DMS153 (cell line): ENCODE data around the gene TNK1.

Source experiments
- DNase-seq: peaks from one replicate; lab custom pipeline; 2025; lab: John Stamatoyannopoulos, UW

Gene TNK1

DNA sequence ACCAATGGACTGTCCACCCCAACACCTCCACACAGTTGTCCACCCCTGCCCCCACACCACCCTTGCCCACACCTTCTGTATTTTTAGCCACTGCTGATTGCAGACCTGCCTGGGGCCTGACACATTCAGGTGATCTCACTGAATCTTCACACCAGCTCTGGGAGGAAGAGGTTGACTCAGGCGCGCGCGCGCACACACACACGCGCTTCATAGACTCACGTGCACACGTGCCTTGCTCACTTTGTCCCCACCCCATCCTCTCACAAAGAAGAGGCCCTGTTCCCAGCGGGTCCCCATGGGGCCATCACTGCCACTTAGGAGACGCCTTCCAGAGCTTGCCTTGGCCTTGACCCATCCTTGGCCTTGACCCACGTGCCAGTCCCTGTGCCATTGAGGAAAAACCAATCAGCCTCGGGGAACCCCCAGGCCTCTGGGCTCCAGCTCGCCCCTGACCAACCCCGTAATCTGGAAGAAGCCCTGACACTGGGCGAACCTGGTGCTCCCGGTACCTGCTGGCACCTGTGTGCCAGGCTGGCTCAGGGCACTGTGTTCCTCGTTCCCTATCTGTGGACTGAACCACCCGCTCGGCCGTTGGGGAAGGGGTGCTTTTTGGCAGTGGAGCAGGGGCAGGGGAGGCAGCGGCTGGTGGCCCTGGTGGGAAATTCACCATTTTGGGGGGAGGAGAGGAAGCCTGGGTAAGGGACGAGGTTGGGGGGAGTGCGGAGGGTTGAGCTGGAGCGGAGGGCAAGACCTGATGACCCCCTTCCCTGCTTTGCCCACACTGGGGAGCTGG lies 29.9 kb downstream of the TNK1 start:
- DNase-seq: no peak

DNA sequence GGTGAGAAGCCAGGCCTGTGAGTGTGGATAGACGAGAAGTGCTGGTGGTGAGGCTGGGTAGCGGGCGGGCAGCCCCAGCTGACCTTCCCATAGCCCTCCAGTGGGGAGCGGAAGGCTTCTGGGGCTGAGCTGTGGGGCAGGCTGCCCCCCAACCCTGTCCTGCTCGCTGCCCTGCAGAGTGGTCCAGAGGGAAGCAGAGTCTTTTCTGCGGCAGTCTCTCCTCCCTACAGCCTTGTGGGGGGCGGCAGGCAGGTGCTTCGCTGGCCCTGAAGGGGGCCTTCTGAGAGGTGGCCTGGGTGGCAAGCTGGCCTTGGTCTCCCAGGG lies 30.5 kb downstream of the TNK1 start:
- no peak for DNase-seq

DNA sequence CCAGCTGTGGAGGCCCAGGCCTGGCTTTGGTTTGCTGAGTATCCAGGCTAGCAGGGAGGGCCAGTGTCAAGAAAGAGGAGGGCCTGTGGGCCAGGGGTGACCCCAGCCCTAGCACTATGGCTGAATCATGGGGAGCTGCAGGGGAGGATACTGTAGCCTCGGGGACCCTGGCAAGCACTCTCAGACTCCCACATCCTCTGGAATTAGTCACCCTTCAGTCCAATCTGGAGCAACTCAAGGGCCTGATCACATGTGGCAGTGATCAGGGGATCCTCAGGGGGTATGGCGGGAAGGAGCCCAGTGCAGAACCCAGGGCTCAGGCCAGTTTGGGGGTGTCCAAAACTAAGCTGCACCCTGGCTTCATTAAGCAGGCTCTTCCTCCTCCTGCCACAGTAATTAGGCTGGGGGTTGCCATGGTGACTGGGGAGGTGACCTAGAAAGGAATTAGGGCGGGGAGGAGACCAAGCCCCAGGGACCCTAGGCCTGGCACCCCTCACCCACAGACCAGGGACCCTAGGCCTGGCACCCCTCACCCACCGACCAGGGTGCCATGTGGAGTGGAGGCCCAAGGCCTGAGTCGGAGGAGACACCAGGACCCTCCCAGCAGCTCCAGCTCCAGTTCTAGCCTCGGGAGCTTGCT lies 32.6 kb downstream of the TNK1 start:
- DNase-seq: no peak

DNA sequence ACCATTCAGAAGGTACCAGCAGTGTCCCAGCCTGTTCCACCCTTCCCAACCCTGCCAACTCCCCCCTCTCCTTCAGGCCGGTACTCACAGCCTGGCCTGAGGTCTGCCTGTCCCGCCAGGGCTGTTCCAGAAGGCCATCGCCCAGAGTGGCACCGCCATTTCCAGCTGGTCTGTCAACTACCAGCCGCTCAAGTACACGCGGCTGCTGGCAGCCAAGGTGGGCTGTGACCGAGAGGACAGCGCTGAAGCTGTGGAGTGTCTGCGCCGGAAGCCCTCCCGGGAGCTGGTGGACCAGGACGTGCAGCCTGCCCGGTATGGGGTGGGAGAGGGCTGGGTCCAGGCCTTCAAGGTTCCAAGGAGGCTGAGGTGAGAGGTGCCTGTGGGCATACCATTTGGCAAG lies 33.9 kb downstream of the TNK1 start:
- no peak for DNase-seq

DNA sequence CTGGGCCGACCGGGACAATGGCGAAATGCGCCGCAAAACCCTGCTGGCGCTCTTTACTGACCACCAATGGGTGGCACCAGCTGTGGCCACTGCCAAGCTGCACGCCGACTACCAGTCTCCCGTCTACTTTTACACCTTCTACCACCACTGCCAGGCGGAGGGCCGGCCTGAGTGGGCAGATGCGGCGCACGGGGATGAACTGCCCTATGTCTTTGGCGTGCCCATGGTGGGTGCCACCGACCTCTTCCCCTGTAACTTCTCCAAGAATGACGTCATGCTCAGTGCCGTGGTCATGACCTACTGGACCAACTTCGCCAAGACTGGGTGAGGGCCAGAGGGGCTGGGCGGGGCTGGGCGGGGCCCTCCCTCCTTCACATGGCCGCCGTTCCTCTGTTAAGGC lies 34.9 kb downstream of the TNK1 start:
- no peak for DNase-seq

DNA sequence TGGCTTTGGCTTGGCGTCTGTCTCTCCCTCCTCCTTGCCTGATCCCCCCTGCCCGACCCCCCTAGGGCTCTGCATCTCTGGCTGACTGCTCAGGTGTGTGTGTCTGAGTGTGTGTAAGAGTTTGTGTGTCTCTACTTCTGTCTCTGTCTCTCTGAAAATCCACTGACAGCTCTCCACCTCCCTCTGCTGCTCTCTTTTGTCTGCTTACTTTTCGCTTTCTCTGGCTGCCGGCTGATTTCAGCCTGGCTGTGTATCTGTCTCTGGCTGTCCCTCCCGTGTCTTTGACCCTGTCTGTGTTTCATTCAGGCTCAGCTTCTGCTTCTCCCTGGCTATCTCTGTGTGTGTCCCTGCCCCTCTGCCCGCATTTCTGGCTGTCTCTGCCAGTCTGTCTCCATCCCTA lies 35.4 kb downstream of the TNK1 start:
- DNase-seq: no peak

DNA sequence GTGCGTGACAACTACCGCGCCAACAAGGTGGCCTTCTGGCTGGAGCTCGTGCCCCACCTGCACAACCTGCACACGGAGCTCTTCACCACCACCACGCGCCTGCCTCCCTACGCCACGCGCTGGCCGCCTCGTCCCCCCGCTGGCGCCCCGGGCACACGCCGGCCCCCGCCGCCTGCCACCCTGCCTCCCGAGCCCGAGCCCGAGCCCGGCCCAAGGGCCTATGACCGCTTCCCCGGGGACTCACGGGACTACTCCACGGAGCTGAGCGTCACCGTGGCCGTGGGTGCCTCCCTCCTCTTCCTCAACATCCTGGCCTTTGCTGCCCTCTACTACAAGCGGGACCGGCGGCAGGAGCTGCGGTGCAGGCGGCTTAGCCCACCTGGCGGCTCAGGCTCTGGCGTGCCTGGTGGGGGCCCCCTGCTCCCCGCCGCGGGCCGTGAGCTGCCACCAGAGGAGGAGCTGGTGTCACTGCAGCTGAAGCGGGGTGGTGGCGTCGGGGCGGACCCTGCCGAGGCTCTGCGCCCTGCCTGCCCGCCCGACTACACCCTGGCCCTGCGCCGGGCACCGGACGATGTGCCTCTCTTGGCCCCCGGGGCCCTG lies 36.3 kb downstream of the TNK1 start:
- DNase-seq: no peak

DNA sequence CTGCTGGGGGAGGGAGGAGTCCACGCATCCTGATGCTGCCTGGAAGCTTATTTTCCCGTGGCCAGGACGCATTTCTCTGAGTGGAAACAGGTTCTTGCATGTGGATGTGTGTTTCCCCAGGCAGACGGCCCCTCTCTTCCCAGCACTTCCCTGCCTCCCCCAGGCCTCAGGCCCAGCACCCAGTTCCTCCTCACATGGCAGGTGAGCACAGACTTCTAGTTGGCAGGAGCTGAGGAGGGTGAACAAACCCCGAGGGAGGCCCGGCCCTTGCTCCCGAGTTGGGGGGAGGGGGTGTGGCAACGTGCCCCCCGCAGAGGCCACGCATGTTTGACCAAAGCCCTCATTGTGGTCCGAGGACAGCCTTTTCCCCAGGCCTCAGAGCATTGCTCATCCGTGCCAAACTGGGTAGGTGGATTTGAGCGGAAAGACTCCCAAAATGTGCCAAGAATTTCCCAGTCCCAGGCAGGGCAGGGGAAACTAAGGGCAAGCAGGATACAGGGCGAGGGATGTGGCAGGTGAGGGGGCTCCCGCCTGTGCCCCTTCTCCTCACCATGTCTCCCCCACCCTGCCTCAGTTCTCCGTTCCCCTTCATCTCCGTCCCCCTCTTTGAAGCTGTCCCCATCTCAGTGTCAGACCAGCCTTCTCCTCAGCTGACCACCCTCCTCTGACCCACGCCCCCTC lies 37.7 kb downstream of the TNK1 start:
- no peak for DNase-seq

DNA sequence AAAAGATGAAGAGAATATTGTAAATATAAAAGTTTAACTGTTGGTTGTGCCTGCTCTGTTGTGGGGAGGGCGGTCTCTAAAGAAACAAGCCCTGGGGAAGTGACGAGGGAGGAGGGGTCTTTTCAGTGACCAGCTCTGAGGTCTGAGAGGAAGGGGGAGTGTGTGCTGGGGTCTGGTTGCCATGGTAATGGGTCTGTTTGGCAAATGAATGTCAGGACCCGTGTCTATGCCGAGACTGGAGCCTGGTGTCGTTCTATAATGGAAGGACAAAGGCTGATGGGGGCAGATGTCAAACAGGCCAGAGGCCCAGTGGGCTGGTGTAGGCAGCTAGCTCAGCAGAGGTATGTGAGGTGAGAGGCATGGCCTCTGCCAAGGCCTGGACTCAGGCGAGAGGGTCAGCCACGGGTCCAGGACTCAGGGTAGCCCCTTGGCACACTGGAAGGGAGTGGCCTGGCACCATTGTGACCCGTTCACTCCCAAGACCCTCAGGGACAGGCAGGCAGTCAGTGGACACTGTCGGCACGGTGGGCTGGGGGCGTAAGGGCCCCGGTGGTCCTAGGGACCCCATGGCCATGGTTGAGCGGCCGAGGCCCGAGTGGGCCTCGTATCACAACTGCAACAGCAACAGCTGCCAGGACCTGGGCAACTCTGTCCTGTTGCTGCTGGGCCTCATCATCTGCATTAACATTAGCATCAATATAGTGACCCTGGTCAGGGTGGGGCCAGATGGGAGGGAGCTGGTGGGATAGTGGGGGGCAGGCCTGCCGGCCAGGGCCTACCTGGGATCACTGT lies 39.1 kb downstream of the TNK1 start, which contains the start of gene SPEM1:
Gene SPEM1 (plus strand): TSS at position 506 of the 792 bp plus-strand sequence. CDS start 61 bp downstream, at position 567.
- no peak for DNase-seq

DNA sequence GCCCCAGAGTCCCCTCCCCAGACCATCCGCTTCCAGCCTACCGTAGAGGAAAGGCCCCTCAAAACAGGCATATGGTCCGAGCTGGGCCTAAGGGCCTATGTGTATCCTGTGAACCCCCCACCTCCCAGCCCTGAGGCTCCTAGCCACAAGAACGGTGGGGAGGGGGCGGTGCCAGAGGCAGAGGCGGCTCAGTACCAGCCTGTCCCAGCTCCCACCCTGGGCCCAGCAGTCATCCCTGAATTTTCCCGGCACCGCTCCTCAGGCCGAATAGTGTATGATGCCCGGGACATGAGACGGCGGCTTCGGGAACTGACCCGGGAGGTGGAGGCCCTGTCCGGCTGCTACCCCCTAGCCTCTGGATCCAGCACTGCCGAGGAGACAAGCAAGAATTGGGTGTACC lies 40.3 kb downstream of the TNK1 start:
- DNase-seq: no peak

DNA sequence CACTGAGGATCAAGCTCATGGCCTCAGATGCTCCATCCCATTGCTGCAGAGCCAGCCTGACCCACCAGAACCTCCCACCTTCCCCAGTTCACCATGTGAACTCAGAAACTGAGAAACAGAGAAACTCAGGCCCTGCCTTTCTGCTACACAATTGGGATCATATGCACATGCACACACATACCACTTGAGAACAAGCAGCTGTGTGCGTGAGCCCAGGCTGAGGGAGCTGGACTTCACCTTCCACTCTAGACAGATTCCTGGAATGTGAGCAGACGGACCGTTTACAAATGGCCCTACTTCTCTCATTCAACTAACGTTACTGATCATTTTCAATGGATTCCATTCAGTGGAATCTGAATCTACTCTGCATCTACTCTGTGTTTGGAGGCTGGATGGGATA lies 42.8 kb downstream of the TNK1 start:
- no peak for DNase-seq

DNA sequence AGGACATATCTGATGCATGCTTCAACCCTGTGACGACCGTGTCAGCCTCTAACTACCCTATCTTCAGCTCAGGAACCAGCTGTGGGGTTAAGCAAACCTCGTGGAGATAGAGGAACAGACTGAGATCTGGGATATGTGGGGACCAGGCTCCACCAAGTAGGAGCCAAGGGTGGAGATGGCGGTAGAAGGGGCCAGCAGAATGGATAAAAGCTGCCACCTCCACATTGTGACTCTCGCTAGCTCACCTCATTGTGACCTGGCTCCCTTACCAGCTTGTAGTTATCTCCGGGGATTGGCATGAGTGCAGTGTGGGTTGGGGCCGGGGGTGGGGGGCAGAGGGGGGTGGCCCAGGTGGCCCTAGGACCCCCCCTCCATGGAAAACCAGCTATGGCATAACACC lies 44.4 kb downstream of the TNK1 start, which contains the start of gene SPEM2:
Gene SPEM2 (plus strand): TSS at position 301 of the 400 bp plus-strand sequence. CDS start 73 bp downstream, at position 374.
- DNase-seq: no peak

DNA sequence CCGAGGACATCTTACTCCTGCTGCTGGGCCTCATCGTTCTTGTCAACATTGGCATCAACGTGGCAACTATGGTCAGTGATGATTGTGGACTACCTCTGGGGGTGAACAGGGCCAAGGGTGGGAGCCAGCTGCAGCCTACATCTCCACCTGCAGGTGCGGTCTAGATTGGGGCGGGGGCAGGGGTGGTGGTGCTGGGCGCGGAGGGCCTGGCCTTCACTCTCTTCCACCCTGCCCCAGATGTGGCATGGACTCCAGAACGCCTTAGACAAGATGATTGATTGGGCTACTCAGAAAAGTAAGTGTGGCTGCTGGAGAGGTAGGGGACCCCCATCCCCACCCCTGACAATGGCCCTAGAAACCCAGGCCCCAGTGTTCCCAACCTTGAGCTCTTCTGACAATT lies 44.9 kb downstream of the TNK1 start:
- no peak for DNase-seq

DNA sequence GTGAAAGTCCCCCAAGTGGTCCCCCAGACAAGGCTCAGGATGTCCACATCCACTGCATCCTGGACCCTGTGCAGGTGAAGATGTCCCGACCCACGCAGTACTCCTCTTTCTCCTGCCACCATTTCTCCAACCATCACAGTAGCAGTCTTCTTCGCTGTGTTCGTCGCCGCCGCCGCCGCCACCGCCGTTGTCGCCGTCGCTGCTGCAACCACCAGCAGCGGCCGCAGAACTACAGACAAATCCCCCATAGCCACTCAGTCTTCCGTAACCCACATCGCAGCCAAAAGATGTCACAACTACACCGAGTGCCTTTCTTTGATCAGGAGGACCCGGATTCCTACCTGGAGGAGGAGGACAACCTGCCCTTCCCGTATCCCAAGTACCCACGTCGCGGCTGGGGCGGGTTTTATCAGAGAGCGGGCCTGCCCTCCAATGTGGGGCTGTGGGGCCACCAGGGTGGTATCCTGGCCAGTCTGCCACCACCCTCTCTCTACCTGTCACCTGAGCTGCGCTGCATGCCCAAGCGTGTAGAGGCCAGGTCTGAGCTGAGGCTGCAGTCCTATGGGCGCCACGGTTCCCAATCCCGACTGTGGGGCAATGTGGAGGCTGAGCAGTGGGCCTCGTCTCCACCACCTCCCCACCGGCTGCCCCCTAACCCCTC lies 45.4 kb downstream of the TNK1 start:
- DNase-seq: no peak

DNA sequence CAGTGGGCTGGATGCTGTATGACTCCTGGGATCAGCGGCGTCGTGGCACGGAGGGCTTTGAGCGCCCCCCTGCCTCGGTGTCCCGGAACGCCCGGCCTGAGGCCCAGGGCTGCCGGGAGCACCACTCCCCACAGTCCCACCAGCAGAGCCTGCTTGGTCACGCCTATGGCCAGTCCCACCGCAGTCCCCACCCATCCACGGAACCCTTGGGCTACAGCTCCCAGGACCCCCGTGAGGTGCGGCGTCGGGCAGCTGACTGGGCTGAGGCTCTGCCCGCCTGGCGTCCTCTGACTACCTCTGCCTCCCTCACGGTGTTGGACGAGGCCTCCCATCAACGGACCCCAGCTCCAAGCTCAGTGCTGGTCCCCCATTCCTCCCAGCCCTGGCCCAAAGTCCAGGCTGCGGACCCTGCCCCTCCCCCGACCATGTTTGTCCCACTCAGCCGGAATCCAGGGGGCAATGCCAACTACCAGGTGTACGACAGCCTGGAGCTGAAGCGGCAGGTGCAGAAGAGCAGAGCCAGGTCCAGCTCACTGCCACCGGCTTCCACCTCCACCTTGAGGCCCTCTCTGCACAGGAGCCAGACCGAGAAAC lies 46.1 kb downstream of the TNK1 start:
- no peak for DNase-seq

DNA sequence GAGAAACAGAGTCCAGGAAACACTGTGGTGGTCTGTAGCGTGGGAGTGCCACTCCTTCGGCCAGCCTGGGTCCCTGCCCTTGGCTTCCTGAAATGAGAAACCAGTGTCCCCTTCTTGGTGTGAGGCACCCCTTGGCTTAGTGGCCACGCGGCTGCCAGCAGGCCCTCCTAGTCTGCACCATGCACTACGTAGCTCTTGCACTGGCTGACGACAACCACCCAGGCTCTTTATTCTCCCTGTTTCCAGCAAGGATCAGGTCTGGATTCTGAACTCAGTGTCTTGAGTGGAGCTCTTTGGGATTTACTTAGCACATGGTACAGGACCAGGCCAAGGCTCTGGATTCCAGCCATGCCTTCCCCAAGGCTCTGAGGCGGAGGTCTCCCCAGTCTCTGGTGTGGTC lies 46.7 kb downstream of the TNK1 start:
- DNase-seq: no peak

DNA sequence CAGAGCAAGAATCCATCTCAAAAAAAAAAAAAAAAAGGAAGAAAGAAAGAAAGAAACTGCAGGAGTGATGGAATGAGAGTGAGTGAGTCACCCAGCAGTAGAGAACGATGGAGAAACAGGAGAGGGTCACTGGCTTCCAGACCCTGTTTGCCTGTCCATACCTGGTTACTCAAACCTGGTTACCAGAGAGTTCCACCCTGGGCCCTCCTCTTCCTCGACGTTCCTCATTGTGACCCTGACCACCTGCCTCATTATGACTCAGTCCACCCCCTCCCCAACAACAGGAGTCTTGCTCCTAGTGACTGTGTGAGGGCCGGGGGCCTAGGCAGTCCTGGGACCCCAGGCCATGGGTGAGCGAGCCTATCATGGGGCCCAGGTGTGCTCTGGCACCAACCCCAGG lies 47.7 kb downstream of the TNK1 start, which contains the start of gene SPEM3:
Gene SPEM3 (plus strand): TSS at position 301 of the 400 bp plus-strand sequence. CDS start 46 bp downstream, at position 347.
- DNase-seq: no peak

DNA sequence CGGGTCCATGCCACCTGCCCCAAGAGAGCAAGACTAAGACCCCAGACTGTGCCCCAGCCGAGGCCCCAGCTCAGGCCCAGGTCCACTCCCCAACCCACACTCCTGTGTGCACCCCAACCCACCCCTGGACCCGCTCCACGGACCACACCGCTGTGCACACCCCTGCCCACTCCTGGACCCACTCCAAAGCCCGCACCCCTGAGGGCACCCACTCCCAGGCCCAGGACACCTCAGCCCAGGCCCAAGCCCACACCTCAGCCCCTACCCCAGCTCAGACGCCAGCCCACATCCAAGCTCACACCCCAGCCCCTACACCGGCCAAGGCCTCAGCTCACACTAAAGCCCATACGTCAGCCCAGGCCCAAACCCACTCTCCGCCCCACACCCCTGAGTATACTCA lies 48.8 kb downstream of the TNK1 start:
- no peak for DNase-seq

DNA sequence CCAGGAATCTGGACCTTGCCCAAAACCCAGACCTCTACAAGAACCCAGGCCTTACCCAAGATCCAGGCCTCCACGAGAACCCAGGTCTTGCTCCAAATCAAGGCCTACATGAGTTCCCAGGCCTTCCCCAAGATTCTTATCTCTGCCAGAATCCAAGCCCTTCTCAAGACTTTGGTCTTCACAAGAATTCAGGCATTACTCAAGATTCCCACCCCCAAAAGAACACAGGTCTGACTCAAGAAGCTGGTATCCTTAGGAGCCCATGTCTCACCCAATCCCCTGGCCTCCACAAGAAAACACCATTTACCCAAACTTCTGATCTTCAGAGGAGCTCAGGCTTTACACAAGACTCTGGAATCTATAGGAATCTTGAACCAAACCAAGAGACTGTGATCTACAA lies 50.3 kb downstream of the TNK1 start:
- no peak for DNase-seq

DNA sequence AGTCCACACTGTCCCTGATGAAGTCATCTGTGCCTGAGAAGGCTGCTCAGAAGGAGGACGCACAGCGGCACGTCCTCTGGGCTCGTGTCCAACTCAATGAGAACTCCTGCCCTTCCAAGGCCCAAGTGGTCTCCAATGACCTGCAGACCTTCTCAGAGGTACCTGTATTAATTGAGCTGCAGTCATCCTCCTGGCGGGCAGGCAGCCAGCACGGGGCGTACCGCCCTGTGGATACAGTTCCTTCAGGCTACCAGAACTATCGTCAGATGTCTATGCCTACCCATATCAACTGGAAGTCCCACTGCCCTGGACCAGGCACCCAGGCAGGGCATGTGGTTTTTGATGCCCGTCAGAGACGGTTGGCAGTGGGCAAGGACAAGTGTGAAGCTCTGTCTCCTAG lies 51.4 kb downstream of the TNK1 start:
- no peak for DNase-seq
